Measurements from ENCODE around the gene JPH3. TPM values are rescaled to one million over a fixed set of nuclear protein-coding genes. Genes with fewer than 3 reads are reported as not detected.

JPH3 gene
- total RNA-seq, 6 experiments from 2014 or later: 0.07 to 0.12 TPM; not detected in 4

GRCh38 chr16:87703071-87703470, 100.8 kb downstream of the JPH3 start:
- 60% methylated on average over 15 of the region's 26 CpGs for WGBS (ENCODE audit: insufficient coverage, low coverage, low lambda C conversion rate, missing lambda C conversion rate)
- ATAC-seq (peak in 1 of 4 donors; percentile 23), DNase-seq (no peak)
- Histone ChIP-seq H3K4me3 (no peak overlapping the region), H3K9me3 (no peaks in the 10 kb centered on the region), H3K27ac (no peak overlapping the region), H3K36me3 (peaks cover 0 to 4% (median 0%) of the 10 kb centered on the region in 4 donors), H3K27me3 (no peaks in the 10 kb centered on the region), H3K4me1 (no peaks in the 10 kb centered on the region)
- no peak for TF ChIP-seq POLR2A (IDR thresholded peaks at IDR 0.05)
- TF ChIP-seq, protein P1, sequence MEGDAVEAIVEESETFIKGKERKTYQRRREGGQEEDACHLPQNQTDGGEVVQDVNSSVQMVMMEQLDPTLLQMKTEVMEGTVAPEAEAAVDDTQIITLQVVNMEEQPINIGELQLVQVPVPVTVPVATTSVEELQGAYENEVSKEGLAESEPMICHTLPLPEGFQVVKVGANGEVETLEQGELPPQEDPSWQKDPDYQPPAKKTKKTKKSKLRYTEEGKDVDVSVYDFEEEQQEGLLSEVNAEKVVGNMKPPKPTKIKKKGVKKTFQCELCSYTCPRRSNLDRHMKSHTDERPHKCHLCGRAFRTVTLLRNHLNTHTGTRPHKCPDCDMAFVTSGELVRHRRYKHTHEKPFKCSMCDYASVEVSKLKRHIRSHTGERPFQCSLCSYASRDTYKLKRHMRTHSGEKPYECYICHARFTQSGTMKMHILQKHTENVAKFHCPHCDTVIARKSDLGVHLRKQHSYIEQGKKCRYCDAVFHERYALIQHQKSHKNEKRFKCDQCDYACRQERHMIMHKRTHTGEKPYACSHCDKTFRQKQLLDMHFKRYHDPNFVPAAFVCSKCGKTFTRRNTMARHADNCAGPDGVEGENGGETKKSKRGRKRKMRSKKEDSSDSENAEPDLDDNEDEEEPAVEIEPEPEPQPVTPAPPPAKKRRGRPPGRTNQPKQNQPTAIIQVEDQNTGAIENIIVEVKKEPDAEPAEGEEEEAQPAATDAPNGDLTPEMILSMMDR (IDR thresholded peaks at IDR 0.05): no peak
- intact Hi-C loops (cut with DNase I): no loop called here

DNA sequence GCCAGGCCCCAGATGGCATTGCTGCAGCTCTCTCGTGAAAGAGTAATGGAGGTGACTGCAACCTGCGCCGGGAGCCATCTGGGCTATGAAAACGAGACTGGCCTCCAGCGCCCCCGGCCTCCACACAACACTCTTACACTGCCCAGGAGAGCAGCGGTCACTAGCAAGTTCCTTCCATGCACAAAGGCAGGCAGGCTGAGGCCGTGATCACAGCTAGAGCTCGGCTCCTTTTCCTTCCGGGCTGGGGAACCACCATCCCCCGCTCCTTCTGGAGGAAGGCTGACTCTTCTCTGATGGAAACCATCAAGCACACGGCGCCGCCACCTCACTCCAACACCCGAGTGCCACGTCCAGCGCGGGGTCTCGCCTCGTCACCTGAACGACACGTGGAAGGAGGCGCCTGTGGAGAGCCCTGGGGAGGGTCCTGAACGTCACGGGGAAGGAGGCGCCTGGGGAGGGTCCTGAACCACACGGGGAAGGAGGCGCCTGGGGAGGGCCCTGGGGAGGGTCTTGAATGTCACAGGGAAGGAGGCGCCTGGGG, 101.6 kb downstream of the JPH3 start:
- Histone ChIP-seq H3K9me3 (no peaks in the 10 kb centered on the region), H3K4me1 (no peaks in the 10 kb centered on the region), H3K27ac (no peak overlapping the region), H3K4me3 (no peak overlapping the region), H3K27me3 (no peaks in the 10 kb centered on the region), H3K36me3 (peaks cover 0 to 12% (median 0%) of the 10 kb centered on the region in 4 donors)
- DNase-seq (no peak), ATAC-seq (peak in 1 of 4 donors; percentile 17)
- TF ChIP-seq POLR2A (IDR thresholded peaks at IDR 0.05): no peak
- TF ChIP-seq, protein P1 (IDR thresholded peaks at IDR 0.05): no peak
- intact Hi-C loops (cut with DNase I): no loop called here
- WGBS (ENCODE audit: insufficient coverage, low coverage, low lambda C conversion rate, missing lambda C conversion rate): 82% methylated on average over 16 of the region's 29 CpGs

GRCh38 chr16:87704754-87705353, 102.5 kb downstream of the JPH3 start:
- H3K27ac ChIP-seq: no peak overlapping the region
- intact Hi-C loops (cut with DNase I): no loop called here
- 92% methylated on average over 4 of the region's 34 CpGs for WGBS (ENCODE audit: insufficient coverage, low coverage, low lambda C conversion rate, missing lambda C conversion rate)
- TF ChIP-seq, protein P1 (IDR thresholded peaks at IDR 0.05): no peak
- TF ChIP-seq POLR2A (IDR thresholded peaks at IDR 0.05): no peak
- H3K9me3 ChIP-seq: no peaks in the 10 kb centered on the region
- peaks cover 0 to 20% (median 0%) of the 10 kb centered on the region in 4 donors for H3K36me3 ChIP-seq
- no peaks in the 10 kb centered on the region for H3K4me1 ChIP-seq
- H3K27me3 ChIP-seq: no peaks in the 10 kb centered on the region
- DNase-seq: no peak
- ATAC-seq: no peak
- no peak overlapping the region for H3K4me3 ChIP-seq

DNA sequence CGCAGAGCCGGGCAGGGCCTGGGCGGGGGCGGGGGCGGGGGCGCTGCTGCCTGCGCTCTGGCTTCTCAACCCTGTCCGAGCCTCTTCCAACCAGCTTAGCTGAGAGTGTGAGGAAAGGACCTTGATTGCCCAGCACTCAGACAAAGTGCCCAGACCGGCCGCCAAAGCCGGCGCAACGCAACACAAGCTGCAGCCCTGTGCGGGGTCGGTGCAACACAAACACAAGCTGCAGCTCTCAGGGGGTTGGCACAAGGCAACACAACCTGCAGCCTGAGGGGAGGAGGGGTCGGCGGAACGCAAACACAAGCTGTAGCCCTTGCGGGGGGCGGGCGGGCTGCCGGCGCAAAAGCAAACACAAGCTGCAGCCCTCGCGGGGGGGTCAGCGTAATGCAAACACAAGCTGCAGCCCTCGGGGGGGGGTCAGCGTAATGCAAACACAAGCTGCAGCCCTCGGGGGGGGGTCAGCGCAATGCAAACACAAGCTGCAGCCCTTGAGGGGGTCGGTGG, 103.5 kb downstream of the JPH3 start:
- 78% methylated on average over 20 of the region's 31 CpGs for WGBS (ENCODE audit: insufficient coverage, low coverage, low lambda C conversion rate, missing lambda C conversion rate)
- Histone ChIP-seq H3K9me3 (no peaks in the 10 kb centered on the region), H3K27ac (no peak overlapping the region), H3K36me3 (peaks cover 0 to 20% (median 0%) of the 10 kb centered on the region in 4 donors), H3K27me3 (no peaks in the 10 kb centered on the region), H3K4me3 (no peak overlapping the region), H3K4me1 (no peaks in the 10 kb centered on the region)
- DNase-seq: no peak
- no peak for TF ChIP-seq POLR2A (IDR thresholded peaks at IDR 0.05)
- ATAC-seq: no peak
- intact Hi-C loops (cut with DNase I): no loop called here

GRCh38 chr16:87706278-87707000, 104.1 kb downstream of the JPH3 start:
- ATAC-seq (no peak), DNase-seq (no peak)
- 65% methylated on average over 11 of the region's 28 CpGs for WGBS (ENCODE audit: insufficient coverage, low coverage, low lambda C conversion rate, missing lambda C conversion rate)
- Histone ChIP-seq H3K4me3 (no peak overlapping the region), H3K27ac (no peak overlapping the region), H3K36me3 (peaks cover 0 to 20% (median 0%) of the 10 kb centered on the region in 4 donors), H3K27me3 (no peaks in the 10 kb centered on the region), H3K4me1 (no peaks in the 10 kb centered on the region), H3K9me3 (no peaks in the 10 kb centered on the region)
- TF ChIP-seq, protein P1 (IDR thresholded peaks at IDR 0.05): no peak
- no peak for TF ChIP-seq POLR2A (IDR thresholded peaks at IDR 0.05)
- intact Hi-C loops (cut with DNase I): no loop called here
